ENCODE measurements around the gene CEP131. TPM values are rescaled to one million over a fixed set of nuclear protein-coding genes. Genes with fewer than 3 reads are reported as not detected.
"Not testable (repeated sequence)": the region's sequence is repeated elsewhere in the genome, so short reads cannot be mapped to it uniquely, and the experiment has no call there.

The CEP131 gene
- total and polyA plus RNA-seq, 5 experiments from 2014 or later = 1.1 to 12.0 (median 4.4) TPM

GRCh38 chr17:81160747-81161453 lies 61.9 kb downstream of the CEP131 start:
- no peaks in the 10 kb centered on the region for H3K9me3 Mint-ChIP-seq
- ATAC-seq (no peak), DNase-seq (no peak)
- POLR2A ChIA-PET = no interaction called here
- H3K27ac Mint-ChIP-seq = no peak overlapping the region
- H3K4me1 Mint-ChIP-seq = peaks cover 3 to 31% (median 15%) of the 10 kb centered on the region in 4 donors
- H3K36me3 Mint-ChIP-seq = no peaks in the 10 kb centered on the region
- H3K4me3 Mint-ChIP-seq = peak overlapping the region in 4 of 10 donors; percentile 45 to 66 (median 54)
- peaks cover 0 to 14% (median 3%) of the 10 kb centered on the region in 5 donors for H3K27me3 Mint-ChIP-seq

DNA sequence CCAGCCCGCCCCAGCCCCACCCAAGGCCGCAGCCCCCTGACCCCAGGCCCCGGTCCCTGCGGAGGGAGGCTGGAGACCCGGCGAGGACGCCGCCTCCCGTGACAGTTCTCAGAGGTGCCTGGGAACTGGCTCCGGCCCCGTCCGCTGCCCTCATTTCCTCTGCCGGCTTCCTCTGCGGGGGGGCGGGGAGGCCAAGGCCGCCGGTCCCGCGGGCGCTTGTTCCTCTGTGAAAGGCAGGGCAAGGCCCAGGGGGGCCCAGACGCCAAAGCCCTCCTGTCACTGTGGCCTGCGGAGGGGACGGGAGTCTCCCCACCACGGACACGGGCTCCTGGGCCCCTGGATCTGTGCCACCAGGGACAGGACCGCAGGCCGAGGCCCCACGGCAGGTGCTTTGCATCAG lies 62.5 kb downstream of the CEP131 start:
- Mint-ChIP-seq H3K4me1 (peaks cover 3 to 31% (median 15%) of the 10 kb centered on the region in 4 donors), H3K27ac (no peak overlapping the region), H3K9me3 (no peaks in the 10 kb centered on the region), H3K4me3 (peak overlapping the region in 3 of 10 donors; percentile 15 to 66 (median 64)), H3K36me3 (no peaks in the 10 kb centered on the region), H3K27me3 (peaks cover 0 to 14% (median 3%) of the 10 kb centered on the region in 5 donors)
- DNase-seq = no peak
- peak in 1 of 2 donors; percentile 27 for ATAC-seq
- POLR2A ChIA-PET = no interaction called here

- Mint-ChIP-seq H3K36me3 (no peaks in the 10 kb centered on the region), H3K4me3 (peak overlapping the region in 1 of 10 donors; percentile 66), H3K27me3 (peaks cover 0 to 14% (median 3%) of the 10 kb centered on the region in 5 donors), H3K4me1 (peaks cover 3 to 31% (median 15%) of the 10 kb centered on the region in 4 donors), H3K27ac (no peak overlapping the region), H3K9me3 (no peaks in the 10 kb centered on the region)
- DNase-seq (no peak), ATAC-seq (no peak)
- POLR2A ChIA-PET = no interaction called here
Measured at GRCh38 chr17:81159611-81160265, 63.0 kb downstream of the CEP131 start.

- Mint-ChIP-seq H3K27me3 (peaks cover 0 to 11% (median 3%) of the 10 kb centered on the region in 5 donors), H3K4me1 (peaks cover 3 to 26% (median 11%) of the 10 kb centered on the region in 4 donors), H3K9me3 (no peaks in the 10 kb centered on the region), H3K4me3 (peak overlapping the region in 3 of 10 donors; percentile 39 to 67 (median 54)), H3K27ac (no peak overlapping the region), H3K36me3 (no peaks in the 10 kb centered on the region)
- DNase-seq = no peak
- POLR2A ChIA-PET = no interaction called here
- no peak for ATAC-seq
Measured at GRCh38 chr17:81158688-81159590, 63.8 kb downstream of the CEP131 start.

GRCh38 chr17:81157848-81158687 lies 64.7 kb downstream of the CEP131 start:
- H3K36me3 Mint-ChIP-seq = no peaks in the 10 kb centered on the region
- peaks cover 3 to 17% (median 9%) of the 10 kb centered on the region in 4 donors for H3K4me1 Mint-ChIP-seq
- POLR2A ChIA-PET = interaction anchor here (0.6 kb wide), 1 partner anchor 915 kb away, joined by 3 read pairs; no protein-coding TSS in a partner anchor
- no peaks in the 10 kb centered on the region for H3K9me3 Mint-ChIP-seq
- H3K27me3 Mint-ChIP-seq = peaks cover 0 to 9% (median 3%) of the 10 kb centered on the region in 5 donors
- DNase-seq = no peak
- ATAC-seq = no peak
- H3K4me3 Mint-ChIP-seq = no peak overlapping the region
- peak overlapping the region in 1 of 10 donors; percentile 17 for H3K27ac Mint-ChIP-seq

DNA sequence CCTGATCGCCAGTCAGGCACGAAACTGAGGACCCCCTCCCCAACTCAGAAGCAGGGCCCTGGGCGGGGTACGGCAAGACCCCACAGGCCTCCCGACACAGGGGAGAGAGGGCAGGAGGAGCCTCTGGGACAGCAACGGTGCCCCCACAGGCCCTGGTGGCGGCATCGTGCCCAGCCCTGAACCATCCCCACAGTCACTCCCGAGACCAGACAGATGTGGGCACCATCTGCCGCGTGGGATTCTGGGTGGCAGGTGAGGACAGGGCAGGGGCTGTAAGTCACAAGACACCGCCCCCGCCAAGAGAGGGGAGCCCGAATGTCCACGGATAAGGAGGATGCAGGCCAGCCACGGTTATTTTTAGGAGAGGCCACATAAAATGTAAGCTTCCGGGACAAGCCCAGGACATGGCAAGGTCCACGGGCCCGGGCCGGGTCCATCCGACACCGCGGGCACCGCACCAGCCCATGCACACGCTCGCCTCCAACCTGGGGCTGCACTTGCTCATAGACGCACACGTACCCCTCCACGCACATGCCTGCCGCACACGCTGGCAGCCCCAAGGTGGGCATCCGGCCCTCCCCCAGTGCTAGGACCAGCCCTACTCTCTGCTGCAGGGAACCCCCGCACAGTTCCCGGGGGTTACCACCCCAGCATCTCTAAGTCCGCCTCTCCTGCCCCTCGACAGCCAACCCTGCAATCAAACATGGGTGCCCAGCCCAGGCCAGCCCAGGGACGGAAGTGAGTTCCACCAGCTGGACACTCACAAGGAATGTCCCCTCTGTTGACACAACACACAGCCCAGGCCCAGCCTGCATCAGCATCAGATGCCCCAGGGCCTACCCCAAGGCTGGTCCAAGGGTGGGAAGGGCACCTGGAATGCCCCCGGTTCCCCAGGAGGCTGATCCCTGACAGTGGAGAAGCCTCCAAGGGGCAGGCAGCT lies 65.6 kb downstream of the CEP131 start:
- POLR2A ChIA-PET = interaction anchor here (0.6 kb wide), 1 partner anchor 916 kb away, joined by 3 read pairs; no protein-coding TSS in a partner anchor
- ATAC-seq = no peak
- no peaks in the 10 kb centered on the region for H3K9me3 Mint-ChIP-seq
- no peak overlapping the region for H3K27ac Mint-ChIP-seq
- no peaks in the 10 kb centered on the region for H3K36me3 Mint-ChIP-seq
- DNase-seq = no peak
- peaks cover 0 to 8% (median 3%) of the 10 kb centered on the region in 5 donors for H3K27me3 Mint-ChIP-seq
- peaks cover 3 to 15% (median 6%) of the 10 kb centered on the region in 4 donors for H3K4me1 Mint-ChIP-seq
- no peak overlapping the region for H3K4me3 Mint-ChIP-seq

GRCh38 chr17:81154961-81155360 lies 67.8 kb downstream of the CEP131 start:
- Mint-ChIP-seq H3K36me3 (no peaks in the 10 kb centered on the region), H3K4me1 (peaks cover 0 to 10% (median under 1%) of the 10 kb centered on the region in 4 donors), H3K9me3 (no peaks in the 10 kb centered on the region), H3K27ac (no peak overlapping the region), H3K27me3 (peaks cover 0 to 7% (median 0%) of the 10 kb centered on the region in 5 donors), H3K4me3 (no peak overlapping the region)
- ATAC-seq (no peak), DNase-seq (no peak)
- POLR2A ChIA-PET = no interaction called here

GRCh38 chr17:81154016-81154415 lies 68.7 kb downstream of the CEP131 start:
- ATAC-seq, H3K9me3 Mint-ChIP-seq, H3K4me3 Mint-ChIP-seq, POLR2A ChIA-PET, H3K36me3 Mint-ChIP-seq, H3K27me3 Mint-ChIP-seq, H3K27ac Mint-ChIP-seq, DNase-seq: not testable (repeated sequence)
- peaks cover 0 to 12% (median under 1%) of the 10 kb centered on the region in 4 donors for H3K4me1 Mint-ChIP-seq

DNA sequence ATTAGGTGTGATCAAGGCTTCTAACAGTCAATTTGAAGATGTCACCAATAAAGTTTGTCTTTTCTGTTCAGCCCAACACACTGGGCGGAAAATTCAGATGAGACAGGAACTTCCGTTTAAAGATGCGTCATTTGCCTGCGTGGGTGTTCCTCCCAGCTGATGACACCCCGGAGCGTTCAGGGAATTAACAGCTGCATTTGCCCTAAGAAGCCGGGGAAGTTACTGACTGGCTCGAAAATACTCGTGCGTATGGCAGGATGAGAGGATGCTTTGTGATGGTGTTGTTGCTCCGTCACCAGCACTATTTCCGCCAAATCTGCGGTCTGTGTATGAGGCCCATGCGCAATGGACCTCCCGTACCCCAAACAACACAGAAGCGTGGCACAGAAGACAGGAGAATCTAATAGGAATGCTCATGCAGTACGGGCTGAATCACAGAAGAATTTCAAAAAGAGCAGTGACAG lies 69.4 kb downstream of the CEP131 start:
- Mint-ChIP-seq H3K27ac (no peak overlapping the region), H3K4me1 (peaks cover 0 to 11% (median under 1%) of the 10 kb centered on the region in 4 donors), H3K9me3 (no peaks in the 10 kb centered on the region), H3K4me3 (no peak overlapping the region), H3K27me3 (peaks cover 0 to 12% (median 1%) of the 10 kb centered on the region in 5 donors), H3K36me3 (no peaks in the 10 kb centered on the region)
- POLR2A ChIA-PET = no interaction called here
- DNase-seq (no peak), ATAC-seq (no peak)

DNA sequence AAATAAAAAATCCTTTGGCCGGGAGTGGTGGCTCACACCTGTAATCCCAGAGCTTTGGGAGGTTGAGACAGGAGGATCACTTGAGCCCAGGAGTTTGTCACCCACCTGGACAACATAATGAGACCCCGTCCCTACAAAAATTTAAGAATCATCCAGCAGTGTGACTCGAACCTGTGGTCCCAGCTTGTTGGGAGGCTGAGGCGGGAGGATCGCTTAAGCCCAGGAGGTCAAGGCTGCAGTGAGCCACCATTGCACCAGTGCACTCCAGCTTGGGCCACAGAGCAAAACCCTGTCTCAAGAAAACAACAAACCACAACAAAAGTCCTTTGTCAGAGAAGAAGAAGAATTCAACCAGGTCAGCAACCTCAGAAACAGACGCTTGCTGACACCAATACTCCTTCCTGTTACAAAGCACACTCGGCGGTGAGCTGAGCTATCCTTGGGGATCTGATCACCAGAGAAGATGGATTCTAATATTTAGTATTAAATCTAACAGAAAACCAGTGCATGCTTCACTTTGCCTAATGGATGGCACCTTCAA lies 70.4 kb downstream of the CEP131 start:
- no peak overlapping the region for H3K4me3 Mint-ChIP-seq
- H3K27ac Mint-ChIP-seq = no peak overlapping the region
- H3K9me3 Mint-ChIP-seq = no peaks in the 10 kb centered on the region
- H3K27me3 Mint-ChIP-seq = peaks cover 0 to 13% (median 1%) of the 10 kb centered on the region in 5 donors
- H3K36me3 Mint-ChIP-seq = no peaks in the 10 kb centered on the region
- DNase-seq (no peak), ATAC-seq (no peak)
- peaks cover 0 to 11% (median under 1%) of the 10 kb centered on the region in 4 donors for H3K4me1 Mint-ChIP-seq
- POLR2A ChIA-PET = no interaction called here

- H3K36me3 Mint-ChIP-seq = no peaks in the 10 kb centered on the region
- ATAC-seq (no peak), DNase-seq (no peak)
- no peak overlapping the region for H3K4me3 Mint-ChIP-seq
- no peaks in the 10 kb centered on the region for H3K9me3 Mint-ChIP-seq
- H3K4me1 Mint-ChIP-seq = peaks cover 0 to 11% (median under 1%) of the 10 kb centered on the region in 4 donors
- POLR2A ChIA-PET = no interaction called here
- H3K27me3 Mint-ChIP-seq = peaks cover 0 to 13% (median 1%) of the 10 kb centered on the region in 5 donors
- no peak overlapping the region for H3K27ac Mint-ChIP-seq
Measured at GRCh38 chr17:81151278-81151677, 71.5 kb downstream of the CEP131 start.
